Right atrium auricular region (tissue), 2 donors: ENCODE measurements around the gene GATA2. TPM values are rescaled to one million over a fixed set of nuclear protein-coding genes. Genes with fewer than 3 reads are reported as not detected.

Experiments
- DNase-seq: peaks from one replicate; pipeline ENCODE4 v3.0.0-alpha.2; 2019; ENCODE audit warnings: low spot score
- H3K27ac ChIP-seq, 2 donors: fragments of 200-600 bp; sonication (generic); 1 replicate in 1 of 2; 2 replicates in 1 of 2; pipeline ENCODE4 v1.5.1; 2016 to 2019
- H3K27me3 ChIP-seq, 2 donors: fragments of 200-600 bp; sonication (generic); one replicate each; pipeline versions ENCODE4 v1.5.1 to v1.6.0; 2017 to 2019
- H3K36me3 ChIP-seq: fragments of 200-600 bp; sonication (generic); one replicate; pipeline ENCODE4 v1.5.1; 2016
- H3K4me1 ChIP-seq, 2 donors: fragments of 200-600 bp; sonication (generic); one replicate each; pipeline versions ENCODE4 v1.5.1 to v1.6.0; 2017 to 2019
- H3K4me3 ChIP-seq, 2 donors: fragments of 200-600 bp; sonication (generic); 1 replicate in 1 of 2; 2 replicates in 1 of 2; pipeline ENCODE4 v1.5.1; 2017 to 2019; ENCODE audit warnings: mild to moderate bottlenecking in 1 of 2, moderate library complexity in 1 of 2
- H3K9me3 ChIP-seq, 2 donors: fragments of 200-600 bp; sonication (generic); one replicate each; pipeline ENCODE4 v1.5.1; 2019
- CTCF ChIP-seq, 2 donors: fragments of 200-600 bp; sonication (generic); IDR thresholded peaks; one replicate each; pipeline ENCODE4 v1.5.1; 2019; ENCODE audit warnings: antibody characterized with exemption in 2 of 2
- total RNA-seq, 2 donors: library from RNA; depleted of rRNA; stranded (reverse); fragments of >200 nt; gene quantifications; one replicate each; pipeline ENCODE4 v1.1.0, GENCODE V29; 2016

GATA2 gene
- total RNA-seq, 2 donors from 2014 or later: 17.7 to 26.1 TPM

GRCh38 chr3:128479558-128480086 is 13.4 kb downstream of the GATA2 start:
- Histone ChIP-seq H3K9me3 (no peaks in the 10 kb centered on the region), H3K27ac (no peak overlapping the region), H3K27me3 (peaks cover 9 to 16% of the 10 kb centered on the region in 2 donors), H3K4me1 (peaks cover 0 to 46% of the 10 kb centered on the region in 2 donors), H3K36me3 (no peaks in the 10 kb centered on the region), H3K4me3 (no peak overlapping the region)
- no peak for DNase-seq
- TF ChIP-seq CTCF (IDR thresholded peaks at IDR 0.05): no peak

GRCh38 chr3:128478576-128479506 is 14.2 kb downstream of the GATA2 start:
- no peak for TF ChIP-seq CTCF (IDR thresholded peaks at IDR 0.05)
- peaks cover 0 to 43% of the 10 kb centered on the region in 2 donors for H3K4me1 ChIP-seq
- no peak overlapping the region for H3K4me3 ChIP-seq
- no peak for DNase-seq
- no peaks in the 10 kb centered on the region for H3K36me3 ChIP-seq
- no peaks in the 10 kb centered on the region for H3K9me3 ChIP-seq
- H3K27me3 ChIP-seq: peaks cover 1 to 13% of the 10 kb centered on the region in 2 donors
- H3K27ac ChIP-seq: no peak overlapping the region

GRCh38 chr3:128476659-128477058 is 16.3 kb downstream of the GATA2 start:
- DNase-seq: no peak
- no peaks in the 10 kb centered on the region for H3K27me3 ChIP-seq

GRCh38 chr3:128475355-128475754 is 17.6 kb downstream of the GATA2 start:
- Histone ChIP-seq H3K4me1 (peaks cover 0 to 8% of the 10 kb centered on the region in 2 donors), H3K27me3 (no peaks in the 10 kb centered on the region)

More at GRCh38 chr3:128476659-128477058, 16.3 kb downstream of the GATA2 start:
- H3K4me1 ChIP-seq: peaks cover 0 to 21% of the 10 kb centered on the region in 2 donors
- no peak overlapping the region for H3K4me3 ChIP-seq
- no peak overlapping the region for H3K27ac ChIP-seq
- no peak for TF ChIP-seq CTCF (IDR thresholded peaks at IDR 0.05)
- H3K36me3 ChIP-seq: no peaks in the 10 kb centered on the region
- no peaks in the 10 kb centered on the region for H3K9me3 ChIP-seq

GRCh38 chr3:128473737-128474136 is 19.3 kb downstream of the GATA2 start:
- no peaks in the 10 kb centered on the region for H3K27me3 ChIP-seq
- no peak overlapping the region for H3K27ac ChIP-seq
- no peak overlapping the region for H3K4me3 ChIP-seq
- H3K9me3 ChIP-seq: no peaks in the 10 kb centered on the region
- TF ChIP-seq CTCF (IDR thresholded peaks at IDR 0.05): no peak
- no peak for DNase-seq
- H3K36me3 ChIP-seq: no peaks in the 10 kb centered on the region
- no peaks in the 10 kb centered on the region for H3K4me1 ChIP-seq

More at GRCh38 chr3:128475355-128475754, 17.6 kb downstream of the GATA2 start:
- Histone ChIP-seq H3K9me3 (no peaks in the 10 kb centered on the region), H3K36me3 (no peaks in the 10 kb centered on the region), H3K27ac (no peak overlapping the region), H3K4me3 (no peak overlapping the region)
- DNase-seq: no peak
- no peak for TF ChIP-seq CTCF (IDR thresholded peaks at IDR 0.05)
